HG02981 (cell line): ENCODE measurements around the gene IL12RB1.
"Not testable (repeated sequence)": the region's sequence is repeated elsewhere in the genome, so short reads cannot be mapped to it uniquely, and the experiment has no call there.

Source experiments
- ATAC-seq: cut with Tn5 transposase; IDR thresholded peaks from one replicate; pipeline ENCODE4 v1.9.1; 2021; ENCODE audit warnings: mild to moderate bottlenecking, moderate library complexity; ENCODE audit not compliant: unreplicated experiment

IL12RB1 gene

DNA sequence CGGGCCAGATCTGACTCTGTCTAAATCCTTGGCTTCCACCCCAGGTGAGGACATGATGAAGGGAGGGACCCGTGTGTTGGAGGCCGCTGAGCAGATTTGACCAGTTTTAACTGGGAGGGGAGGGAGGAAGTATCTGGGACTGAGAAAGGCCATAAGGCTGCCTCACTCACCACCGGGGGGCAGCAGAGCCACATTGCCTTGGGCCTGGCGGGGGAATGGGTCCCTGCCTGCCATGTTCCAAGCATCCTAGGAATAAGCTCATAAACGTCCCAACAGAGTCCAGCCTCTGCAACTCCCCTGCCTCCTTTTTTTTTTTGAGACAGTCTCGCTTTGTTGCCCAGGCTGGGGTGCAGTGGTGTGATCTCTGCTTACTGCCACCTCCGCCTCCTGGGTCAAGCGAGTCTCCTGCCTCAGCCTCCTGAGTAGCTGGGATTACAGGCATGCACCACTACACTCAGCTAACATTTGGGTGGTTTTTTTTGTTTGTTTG, 26.3 kb upstream of the IL12RB1 start:
- ATAC-seq: no peak

DNA sequence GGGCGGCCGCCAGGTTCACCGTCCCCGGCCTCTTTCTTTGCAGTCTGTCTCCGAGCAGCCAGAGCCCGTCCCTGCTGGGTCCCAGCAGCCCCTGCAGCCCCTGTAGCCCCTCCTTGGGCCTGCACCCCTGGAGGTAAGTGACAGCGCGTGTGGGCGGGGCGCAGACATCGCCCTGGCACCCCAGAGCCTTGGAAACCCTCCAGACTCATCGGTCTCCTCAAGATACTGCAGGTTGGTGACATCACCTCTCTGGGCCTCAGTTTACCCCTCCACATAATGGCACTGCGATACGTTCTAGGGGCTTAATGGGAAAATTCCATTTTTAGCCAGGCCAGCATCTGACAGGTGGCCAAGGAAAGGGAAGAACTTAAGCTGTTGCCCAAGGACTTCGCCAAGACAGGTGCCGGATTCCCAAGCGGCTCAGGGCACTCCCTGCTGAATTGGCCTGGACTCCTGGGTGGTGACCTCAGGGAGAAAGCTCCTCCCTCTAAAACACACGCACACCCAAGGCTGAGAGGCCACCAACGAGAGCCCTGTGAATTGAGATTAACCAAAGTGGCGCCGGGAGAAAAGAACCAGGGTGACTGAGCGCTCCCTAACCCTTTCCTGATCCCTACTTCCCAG, 24.0 kb upstream of the IL12RB1 start:
- ATAC-seq: no peak

DNA sequence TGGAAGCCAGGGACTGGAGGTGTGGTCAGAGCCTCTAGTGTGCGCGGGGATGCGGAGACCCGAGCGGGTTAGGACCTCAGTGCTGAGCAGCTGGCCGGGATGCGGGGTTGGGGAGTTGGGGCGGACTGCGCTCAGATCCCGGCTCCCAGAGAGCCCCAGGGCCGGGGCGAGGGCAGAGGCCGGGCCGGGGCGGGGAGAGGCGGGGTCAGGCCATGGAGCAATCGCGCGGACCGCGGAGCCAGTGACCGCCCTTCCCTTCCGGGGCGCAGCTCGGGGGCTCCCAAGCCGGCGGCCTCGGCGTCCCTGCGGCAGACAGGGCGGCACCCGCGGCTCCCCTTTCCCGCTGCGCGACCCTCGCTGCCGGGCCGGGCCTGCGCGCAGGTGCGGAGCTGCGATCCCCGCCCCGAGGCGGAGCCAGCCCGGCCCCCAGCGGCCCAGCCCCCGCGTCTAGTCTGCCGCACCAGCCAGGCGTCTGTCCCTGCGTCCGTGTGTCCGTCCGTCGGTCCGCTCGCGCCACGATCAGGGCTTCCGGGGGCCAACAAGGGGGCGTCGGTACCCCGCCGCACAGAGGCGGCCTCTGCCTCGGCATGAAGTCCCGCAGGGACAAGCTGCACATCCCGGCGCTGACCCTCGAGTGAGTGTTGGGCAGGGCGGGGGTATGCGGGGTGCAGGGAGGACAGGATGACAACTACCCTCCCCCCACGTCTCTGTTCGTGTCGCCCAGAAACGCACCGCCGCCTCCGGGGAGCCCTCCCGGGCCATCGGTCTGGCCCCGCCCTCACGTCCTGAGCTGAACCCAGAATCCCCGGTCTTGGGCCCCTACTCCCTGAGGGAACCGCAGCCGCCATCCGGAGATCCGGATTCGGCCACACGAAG, 23.2 kb upstream of the IL12RB1 start:
- no peak for ATAC-seq

DNA sequence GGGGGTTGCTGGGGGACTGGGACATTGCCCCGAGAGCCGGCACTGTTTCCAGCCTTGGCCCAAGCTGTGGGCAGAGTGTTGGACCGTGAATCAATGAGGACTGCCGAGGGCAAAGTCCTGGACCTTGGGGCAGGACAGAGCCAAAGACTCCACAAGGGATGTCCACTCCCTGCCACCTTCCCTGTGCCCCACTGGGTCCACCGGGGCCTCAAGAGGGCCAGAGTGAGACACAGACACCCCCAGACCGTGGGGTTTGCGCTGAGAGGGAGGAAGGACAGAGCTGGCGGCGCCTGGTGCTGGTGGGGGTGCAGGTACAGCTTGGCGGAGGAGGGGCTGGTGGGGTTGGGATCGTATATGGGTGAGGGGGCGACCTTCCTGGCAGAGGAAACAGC, 22.6 kb upstream of the IL12RB1 start:
- ATAC-seq: no peak

DNA sequence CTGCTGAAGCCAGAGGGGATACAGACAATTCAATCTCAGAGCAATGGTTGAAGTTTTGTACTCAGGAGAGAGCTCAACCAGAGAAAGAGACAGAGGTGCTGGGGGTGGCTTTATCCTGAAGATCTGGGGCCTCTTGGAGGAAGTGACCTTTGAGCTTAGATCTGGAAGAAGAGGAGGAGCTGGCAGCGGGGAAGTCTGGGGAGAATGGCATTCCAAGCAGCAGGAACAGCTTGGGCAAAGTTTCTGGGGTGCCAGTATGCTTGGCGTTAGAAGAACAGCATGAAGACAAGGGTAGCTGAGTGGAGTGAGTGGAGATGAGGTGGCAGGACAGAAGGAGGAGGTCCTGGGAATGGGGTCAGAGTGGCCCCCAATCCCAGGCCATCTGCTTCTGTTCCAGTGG, 22.2 kb upstream of the IL12RB1 start:
- no peak for ATAC-seq

DNA sequence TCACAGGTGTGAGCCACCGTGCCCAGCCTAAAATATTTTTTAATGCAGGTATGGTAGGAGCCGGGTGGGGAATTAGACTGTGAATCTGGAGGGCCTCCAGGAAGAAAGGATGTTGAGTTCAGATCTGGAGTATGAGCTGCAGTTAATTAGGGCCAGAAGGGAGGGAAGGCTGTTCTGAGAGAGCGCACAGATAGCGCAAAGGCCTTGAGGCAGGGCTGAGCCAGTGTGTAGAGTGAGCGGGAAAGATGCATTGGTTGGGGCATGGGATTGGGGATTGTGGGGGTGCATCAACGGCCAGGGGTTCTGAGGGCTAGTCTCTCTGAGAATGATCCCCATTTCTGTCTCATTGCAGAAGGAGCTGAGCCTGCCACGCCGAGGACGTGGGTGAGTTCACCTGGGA, 20.5 kb upstream of the IL12RB1 start:
- ATAC-seq: no peak

DNA sequence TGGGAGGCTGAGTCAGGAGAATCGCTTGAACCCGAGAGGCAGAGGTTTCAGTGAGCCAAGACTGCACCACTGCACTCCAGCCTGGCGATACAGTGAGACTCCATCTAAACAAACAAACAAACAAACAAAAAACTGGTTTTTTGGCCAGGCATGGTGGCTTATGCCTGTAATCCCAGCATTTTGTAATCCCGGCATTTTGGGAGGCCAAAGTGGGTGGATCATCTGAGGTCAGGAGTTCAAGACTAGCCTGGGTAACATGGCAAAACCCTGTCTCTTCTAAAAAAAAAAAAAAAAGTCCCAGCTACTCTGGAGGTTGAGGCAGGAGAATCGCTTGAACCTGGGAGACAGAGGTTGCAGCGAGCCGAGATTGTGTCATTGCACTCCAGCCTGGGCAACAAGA, 18.5 kb upstream of the IL12RB1 start:
- not testable (repeated sequence) for ATAC-seq

DNA sequence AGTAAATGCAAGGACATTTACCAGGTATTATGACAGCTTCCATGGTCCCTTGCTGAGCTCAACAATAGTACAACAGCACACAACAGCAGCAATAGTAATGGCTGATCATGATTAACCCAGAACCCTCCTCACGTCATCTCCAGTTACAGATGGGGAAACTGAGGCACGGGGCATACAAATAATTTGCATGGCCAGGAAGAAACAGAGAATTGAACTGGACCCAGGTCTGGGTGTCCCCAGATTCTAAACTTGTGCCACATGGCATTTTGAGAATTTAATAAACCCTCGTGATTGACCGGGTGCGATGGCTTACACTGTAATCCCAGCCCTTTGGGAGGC, 18.0 kb upstream of the IL12RB1 start:
- ATAC-seq: no peak

DNA sequence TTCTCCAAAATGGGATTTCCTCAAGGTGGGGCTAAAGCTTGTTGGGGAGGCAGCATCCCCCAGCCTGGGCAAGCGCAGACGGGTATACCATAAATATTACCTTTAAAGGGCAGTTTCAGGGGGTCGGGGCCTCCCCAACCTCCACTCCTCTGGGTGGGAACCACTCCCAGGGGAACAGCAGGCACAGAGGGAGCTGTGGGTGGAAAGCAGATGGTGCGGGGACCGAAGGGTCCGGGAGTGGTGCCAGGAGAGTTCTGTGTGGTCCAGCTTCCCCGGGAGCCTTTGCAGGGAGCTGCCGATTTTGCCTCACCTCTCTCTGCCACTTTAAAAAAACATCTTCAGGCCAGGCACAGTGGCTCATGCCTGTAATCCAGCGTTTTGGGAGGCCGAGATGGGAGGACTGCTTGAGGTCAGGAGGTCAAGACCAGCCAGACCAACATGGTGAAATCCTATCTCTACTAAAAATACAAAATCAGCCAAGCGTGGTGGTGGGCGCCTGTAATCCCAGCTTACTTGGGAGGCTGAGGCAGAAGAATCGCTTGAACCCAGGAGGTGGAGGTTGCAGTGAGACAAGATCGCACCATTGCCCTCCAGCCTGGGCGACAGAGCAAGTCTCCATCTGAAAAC, 16.3 kb upstream of the IL12RB1 start:
- no peak for ATAC-seq

DNA sequence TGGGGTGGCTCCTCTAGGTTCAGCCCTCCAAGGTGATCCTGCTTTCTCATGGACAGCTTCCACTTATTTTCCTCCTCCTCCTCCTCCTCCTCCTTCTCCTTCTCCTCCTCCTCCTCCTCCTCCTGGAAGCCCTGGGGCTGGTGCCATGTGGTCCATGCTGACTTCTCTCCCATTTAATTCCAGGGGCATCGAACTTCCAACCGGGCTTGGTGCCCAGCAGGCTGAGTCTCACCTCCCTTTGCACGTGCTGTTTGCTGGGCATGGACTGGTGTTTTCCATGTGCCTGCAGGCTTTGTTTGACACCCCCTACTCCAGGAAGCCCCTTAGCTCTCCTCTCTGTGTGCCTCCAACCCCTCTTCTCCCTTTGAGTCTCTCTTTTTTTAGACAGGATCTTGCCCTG, 14.5 kb upstream of the IL12RB1 start:
- no peak for ATAC-seq

DNA sequence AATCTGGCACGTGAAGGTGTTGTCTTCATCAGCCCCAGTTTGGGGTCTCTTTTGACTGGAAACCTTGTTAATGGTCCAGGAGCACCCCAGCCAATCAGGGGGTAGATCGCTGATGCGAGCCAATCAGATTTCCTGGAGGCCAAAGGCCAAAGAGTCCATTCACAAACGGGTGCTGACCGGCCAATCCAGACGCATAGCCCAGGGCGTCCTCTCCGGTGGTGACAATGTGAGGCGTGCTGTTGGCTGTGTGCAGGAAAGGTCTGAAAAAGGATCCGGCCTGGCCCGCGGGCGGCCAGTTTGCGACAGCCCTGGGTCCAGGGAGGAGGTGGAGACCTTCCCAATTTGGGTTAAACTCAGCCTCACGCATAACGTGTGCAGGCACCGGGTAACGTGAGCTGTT, 14.0 kb upstream of the IL12RB1 start:
- ATAC-seq: no peak

DNA sequence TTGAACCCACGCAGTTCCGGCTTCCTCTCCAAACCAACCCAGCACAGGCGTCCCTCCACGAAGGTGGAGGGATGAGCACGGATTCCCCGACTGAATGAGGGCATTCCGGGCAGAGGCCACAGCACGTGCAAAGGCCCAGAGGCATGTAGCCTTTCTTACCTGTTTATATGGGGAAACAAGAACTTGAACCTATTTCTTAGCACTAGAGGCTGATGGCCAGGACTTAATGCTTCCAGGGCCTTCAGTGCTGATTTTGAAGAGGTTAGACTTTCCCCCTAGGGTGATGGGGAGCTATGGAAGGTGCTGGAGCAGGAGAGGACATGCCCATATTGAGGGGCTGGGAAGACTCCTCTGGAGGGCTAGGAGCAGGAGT, 12.9 kb upstream of the IL12RB1 start:
- no peak for ATAC-seq

DNA sequence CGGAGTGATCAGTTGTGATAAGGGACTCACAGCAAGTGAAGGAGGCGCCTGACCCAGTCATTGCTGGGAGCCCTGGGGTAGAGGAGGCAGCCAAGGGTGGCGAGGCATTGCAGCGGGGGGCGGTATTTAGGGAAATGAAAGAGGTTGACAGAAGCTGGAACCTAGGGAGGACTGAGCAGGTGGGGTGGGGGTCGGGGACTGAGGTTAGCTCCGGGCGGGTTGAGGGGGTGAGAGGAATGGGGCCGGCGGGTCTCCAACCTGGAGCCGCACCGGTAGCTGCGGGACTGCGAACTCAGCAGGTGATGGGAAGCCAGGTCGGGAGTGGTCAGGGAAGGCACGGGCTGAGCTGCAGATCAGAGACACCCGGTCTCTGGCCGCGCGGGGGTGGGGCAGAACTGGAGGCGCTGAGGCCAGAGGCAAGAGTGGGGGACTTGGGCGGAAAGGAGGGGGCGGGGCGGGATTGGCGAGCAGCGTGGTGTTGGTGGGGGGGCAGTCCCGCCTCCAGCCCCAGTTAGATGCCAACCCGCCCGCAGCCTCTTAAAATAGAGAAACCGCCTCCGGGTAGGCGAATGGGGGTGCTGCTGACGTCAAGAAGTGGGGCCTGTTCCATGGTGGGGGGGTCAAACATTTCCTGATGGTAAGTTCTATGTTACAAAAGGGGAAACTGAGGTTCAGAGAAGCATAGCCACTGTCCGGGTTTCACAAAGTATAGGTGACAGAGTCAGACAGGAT, 12.3 kb upstream of the IL12RB1 start:
- peak; percentile 56 for ATAC-seq

DNA sequence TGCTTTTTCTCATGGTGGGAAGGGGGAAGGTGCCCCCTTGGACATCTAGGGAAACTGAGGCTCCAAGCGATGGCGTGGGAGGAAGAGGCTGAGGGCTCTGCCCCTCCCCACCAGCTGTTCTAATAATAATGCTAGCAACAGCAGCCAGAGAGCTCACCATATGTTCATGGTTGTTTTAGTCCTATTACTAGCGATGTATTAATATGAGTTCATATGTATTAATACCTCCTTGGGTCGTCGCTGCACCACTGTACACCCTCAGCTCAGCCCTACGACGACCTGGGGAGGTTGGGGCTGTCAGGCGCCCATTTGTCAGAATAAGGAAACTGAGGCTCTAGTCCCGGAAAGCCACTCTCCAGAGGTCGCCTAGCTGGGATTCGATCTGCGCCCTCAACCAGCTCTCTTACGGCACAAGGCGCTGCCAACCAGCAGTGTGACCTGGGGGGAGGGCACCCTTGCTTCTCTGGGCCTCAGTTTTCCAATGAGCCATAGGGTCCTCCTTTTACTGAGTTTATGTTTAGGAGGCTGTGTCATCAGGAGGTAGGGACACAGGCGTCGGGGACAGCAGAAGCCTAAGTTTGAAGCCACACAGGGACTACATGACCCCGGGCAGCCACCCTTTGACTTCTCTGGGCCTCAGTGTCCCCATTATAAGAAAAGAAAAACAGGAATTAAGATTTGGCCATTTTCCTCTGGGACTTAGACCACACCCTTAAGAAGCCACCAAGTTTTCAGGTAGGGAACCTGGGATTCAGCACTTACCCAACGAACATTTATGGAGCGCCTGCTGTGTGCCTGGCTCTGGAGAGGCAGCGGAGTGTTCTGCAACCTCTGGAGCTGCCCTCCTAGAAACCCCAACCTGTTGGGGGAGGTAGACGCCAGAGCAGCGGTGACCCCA, 11.5 kb upstream of the IL12RB1 start:
- ATAC-seq: no peak

DNA sequence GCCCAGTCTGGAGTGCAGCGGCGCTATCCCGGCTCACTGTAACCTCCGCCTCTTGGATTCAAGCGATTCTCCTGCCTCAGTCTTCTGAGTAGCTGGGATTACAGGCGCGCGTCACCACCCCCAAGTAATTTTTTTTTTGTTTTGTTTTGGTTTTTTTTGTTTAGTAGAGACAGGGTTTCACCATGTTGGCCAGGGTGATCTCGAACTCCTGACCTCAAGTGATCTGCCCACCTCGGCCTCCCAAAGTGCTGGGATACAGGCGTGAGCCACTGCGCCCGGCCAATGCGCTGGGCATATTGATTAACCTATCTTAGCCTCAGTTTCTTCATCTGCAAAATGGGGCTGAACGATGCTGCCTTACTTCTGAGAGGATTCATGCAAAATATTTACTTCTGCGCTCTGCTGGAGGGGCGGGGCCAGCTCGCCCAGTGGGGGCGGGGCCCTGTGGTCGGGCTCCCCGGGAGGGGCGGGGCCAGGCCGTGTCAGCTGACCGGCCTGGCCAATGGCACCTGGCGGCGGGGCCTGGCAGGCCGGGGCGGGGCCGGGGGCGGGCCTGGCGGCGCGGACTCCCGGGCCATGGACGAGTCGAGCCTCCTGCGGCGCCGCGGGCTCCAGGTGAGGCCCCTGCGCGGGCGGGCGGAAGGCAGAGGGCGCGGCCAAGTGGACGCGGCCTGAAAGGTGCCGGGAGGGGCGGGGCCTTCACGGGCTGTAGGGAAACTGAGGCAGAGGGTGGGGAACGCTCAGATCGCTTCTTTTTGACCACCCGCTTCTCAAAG, 10.7 kb upstream of the IL12RB1 start, which contains the start of gene MAST3:
MAST3 (plus strand) TSS at position 562 of the 776 bp plus-strand sequence; CDS start at position 577, 15 bp downstream.
- ATAC-seq: peak; percentile 52

DNA sequence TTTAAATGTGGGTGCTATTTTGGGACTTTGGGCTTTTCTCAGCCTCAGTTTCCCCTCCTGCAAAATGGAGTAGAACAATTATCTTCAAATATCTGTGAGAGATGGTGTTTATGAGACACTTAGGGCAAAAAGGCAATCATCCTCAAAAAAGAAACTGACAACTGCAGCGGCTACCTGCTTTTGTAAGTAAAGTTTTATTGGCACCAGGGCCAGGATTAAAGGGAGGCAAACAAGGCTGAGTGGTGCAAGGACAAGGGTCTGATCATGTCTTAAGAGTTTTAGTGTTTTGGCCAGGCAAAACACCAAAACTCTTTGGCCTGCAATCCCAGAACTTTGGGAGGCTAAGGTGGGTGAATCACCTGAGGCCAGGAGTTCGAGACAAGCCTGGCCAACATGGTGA, 9.5 kb upstream of the IL12RB1 start:
- no peak for ATAC-seq

DNA sequence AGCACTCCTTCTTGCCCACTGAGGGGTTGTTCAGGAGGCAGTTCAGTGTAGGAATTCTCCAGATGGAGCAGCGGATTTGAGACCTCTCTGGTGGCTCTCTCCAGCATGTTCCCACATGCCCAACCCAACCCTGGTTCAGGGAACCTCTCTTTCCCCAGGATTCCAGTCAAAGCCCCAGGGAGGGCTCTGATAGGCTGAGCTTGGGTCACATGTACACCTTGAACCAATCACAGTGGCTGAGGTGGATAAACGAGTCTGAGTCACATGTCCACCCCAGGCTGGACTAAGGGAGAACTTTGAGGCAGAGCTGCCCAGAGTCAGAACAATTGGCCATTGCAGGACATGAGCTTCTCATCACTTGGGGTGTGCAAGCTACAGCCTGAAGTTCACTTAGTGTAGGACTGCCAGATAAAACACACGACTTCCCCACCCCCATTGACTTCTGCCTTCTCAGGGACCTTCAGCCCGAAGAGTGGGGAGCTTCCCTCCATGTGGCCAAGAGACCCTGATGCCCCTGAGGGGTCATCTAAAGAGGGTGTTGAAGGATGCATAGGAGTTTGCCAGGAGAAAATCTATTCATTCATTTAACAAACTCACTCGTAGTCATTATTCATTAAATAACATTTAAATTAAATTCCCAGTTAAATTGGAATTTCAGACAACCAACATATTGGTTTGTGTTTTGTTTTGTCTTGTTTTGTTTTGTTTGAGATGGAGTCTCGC, 6.9 kb upstream of the IL12RB1 start:
- ATAC-seq: no peak

DNA sequence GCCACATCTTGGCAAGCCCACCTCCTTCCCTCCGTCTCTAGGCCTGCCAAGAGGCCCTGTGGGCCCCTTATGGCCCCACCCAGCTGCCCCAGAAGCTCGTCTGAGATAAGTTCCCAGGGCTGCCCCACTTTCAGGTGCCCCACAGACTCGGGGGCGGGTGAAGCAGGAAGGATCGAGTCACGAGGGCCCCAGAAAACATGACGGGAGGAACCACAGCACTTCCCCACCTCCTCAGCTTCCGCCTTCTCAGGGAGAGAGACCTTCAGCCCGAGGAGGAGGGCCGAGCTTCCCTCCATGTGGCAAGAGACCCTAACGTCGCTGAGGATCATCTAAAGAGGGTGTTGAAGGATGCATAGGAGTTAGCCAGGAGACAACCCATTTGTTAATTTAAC, 4.5 kb upstream of the IL12RB1 start:
- no peak for ATAC-seq
